ENCODE measurements around the gene GRIN2A. TPM values are rescaled to one million over a fixed set of nuclear protein-coding genes. Genes with fewer than 3 reads are reported as not detected.

GRIN2A gene
- total RNA-seq, 1 donor from 2014 or later: 0.52 TPM

DNA sequence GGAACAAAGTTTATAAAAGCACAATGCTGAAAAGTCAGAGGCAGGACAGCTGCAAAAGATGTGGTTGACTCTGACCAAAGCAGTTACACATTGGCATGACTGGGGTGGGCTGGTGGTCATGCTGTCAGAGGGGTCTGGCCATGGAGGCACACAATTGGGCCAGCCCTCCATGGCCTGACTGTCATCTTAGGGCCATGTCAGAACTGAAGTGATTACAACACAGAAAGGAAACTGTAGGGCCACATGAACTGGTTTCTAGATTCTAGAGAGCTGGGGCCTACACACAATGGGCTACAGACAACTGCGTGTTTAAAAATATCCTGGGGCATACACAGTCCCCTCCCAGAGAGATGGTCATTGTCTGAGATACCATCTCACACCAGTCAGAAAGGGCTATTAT is 380.6 kb downstream of the GRIN2A start:
- no peaks in the 10 kb centered on the region for H3K27me3 ChIP-seq (ENCODE audit: control insufficient read depth in 3 of 3, insufficient read depth in 3 of 3, low read length in 3 of 3)
- H3K9me3 ChIP-seq (ENCODE audit: control insufficient read depth in 3 of 3, low read length in 3 of 3): no peaks in the 10 kb centered on the region

DNA sequence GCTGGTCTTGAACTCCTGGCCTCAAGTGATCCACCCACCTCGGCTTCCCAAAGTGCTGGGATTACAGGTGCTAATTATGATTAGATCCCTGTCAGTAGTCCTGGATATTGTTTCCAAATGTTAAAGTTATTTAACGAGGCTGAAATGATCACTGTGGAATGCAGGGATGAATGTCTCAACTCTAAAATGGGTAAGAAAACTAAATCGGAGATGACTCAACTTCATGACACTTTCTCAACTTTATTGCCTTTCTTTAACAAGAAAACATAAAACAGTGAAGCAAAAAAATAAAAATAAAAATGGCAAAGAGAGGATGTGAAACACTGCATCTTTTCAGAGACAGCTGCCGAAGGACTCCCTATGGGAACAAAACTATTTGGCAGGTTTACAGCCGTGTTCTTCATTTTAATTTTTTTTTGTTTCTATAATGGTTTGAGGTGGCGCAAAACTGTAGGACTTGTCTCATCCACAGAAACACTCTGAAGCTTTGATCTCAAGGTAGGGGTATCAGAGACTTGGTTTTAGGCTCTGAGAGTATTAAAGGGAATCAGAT is 382.0 kb downstream of the GRIN2A start:
- H3K36me3 ChIP-seq (ENCODE audit: control insufficient read depth in 3 of 3, insufficient read depth in 3 of 3, low read length in 3 of 3): no peaks in the 10 kb centered on the region
- H3K4me3 ChIP-seq (ENCODE audit: low read length in 3 of 3): no peak overlapping the region
- H3K4me1 ChIP-seq (ENCODE audit: control insufficient read depth in 3 of 3, insufficient read depth in 3 of 3, low read length in 3 of 3): peaks cover 0 to 5% (median 5%) of the 10 kb centered on the region in 3 donors
- H3K9ac ChIP-seq (ENCODE audit: low read depth in 1 of 3, low read length in 3 of 3): no peak overlapping the region
- peaks cover 0 to 3% (median 0%) of the 10 kb centered on the region in 3 donors for H3K27me3 ChIP-seq (ENCODE audit: control insufficient read depth in 3 of 3, insufficient read depth in 3 of 3, low read length in 3 of 3)
- H3K9me3 ChIP-seq (ENCODE audit: control insufficient read depth in 3 of 3, low read length in 3 of 3): no peaks in the 10 kb centered on the region
- no peak overlapping the region for H3K27ac ChIP-seq (ENCODE audit: low read depth, low read length)

More for the DNA sequence above, 380.6 kb downstream of the GRIN2A start:
- Histone ChIP-seq H3K4me3 (ENCODE audit: low read length in 3 of 3) (no peak overlapping the region), H3K9ac (ENCODE audit: low read depth in 1 of 3, low read length in 3 of 3) (no peak overlapping the region), H3K36me3 (ENCODE audit: control insufficient read depth in 3 of 3, insufficient read depth in 3 of 3, low read length in 3 of 3) (no peaks in the 10 kb centered on the region), H3K27ac (ENCODE audit: low read depth, low read length) (no peak overlapping the region), H3K4me1 (ENCODE audit: control insufficient read depth in 3 of 3, insufficient read depth in 3 of 3, low read length in 3 of 3) (peaks cover 0 to 5% (median 5%) of the 10 kb centered on the region in 3 donors)

DNA sequence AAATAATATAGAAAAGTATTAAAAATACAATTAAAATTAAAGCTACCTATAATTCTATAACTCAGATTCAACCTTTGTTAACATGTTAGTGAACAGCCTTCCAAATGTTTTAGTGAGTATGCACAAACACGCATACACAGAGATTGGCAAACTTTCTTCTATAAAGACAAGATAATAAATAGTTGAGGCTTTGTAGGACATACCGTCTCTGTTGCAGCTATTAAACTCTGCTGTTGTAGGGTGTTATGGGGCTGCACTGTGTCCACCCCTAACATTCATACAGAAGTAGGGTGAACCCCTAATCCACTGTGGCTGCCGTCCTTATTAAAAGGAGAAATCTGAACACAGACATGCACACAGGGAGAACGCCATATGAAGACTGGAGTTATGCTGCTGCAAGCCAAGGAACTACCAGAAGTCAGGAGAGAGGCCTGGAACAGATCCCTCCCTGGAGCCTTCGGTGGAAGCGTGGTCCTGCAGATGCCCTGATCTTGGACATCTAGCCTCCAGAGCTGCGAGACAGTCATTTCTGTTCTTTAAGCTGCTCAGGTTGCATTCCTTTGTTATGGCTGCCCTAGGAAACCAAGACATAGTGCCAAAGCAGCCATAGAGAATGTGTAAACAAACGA is 383.2 kb downstream of the GRIN2A start:
- Histone ChIP-seq H3K9me3 (ENCODE audit: control insufficient read depth in 3 of 3, low read length in 3 of 3) (no peaks in the 10 kb centered on the region), H3K9ac (ENCODE audit: low read depth in 1 of 3, low read length in 3 of 3) (no peak overlapping the region), H3K36me3 (ENCODE audit: control insufficient read depth in 3 of 3, insufficient read depth in 3 of 3, low read length in 3 of 3) (no peaks in the 10 kb centered on the region), H3K4me1 (ENCODE audit: control insufficient read depth in 3 of 3, insufficient read depth in 3 of 3, low read length in 3 of 3) (peaks cover 0 to 5% (median 5%) of the 10 kb centered on the region in 3 donors), H3K4me3 (ENCODE audit: low read length in 3 of 3) (no peak overlapping the region), H3K27me3 (ENCODE audit: control insufficient read depth in 3 of 3, insufficient read depth in 3 of 3, low read length in 3 of 3) (peaks cover 0 to 3% (median 0%) of the 10 kb centered on the region in 3 donors), H3K27ac (ENCODE audit: low read depth, low read length) (no peak overlapping the region)

GRCh38 chr16:9798474-9798873 is 383.8 kb downstream of the GRIN2A start:
- no peak overlapping the region for H3K27ac ChIP-seq (ENCODE audit: low read depth, low read length)
- H3K27me3 ChIP-seq (ENCODE audit: control insufficient read depth in 3 of 3, insufficient read depth in 3 of 3, low read length in 3 of 3): peaks cover 0 to 3% (median 0%) of the 10 kb centered on the region in 3 donors
- H3K36me3 ChIP-seq (ENCODE audit: control insufficient read depth in 3 of 3, insufficient read depth in 3 of 3, low read length in 3 of 3): no peaks in the 10 kb centered on the region
- no peaks in the 10 kb centered on the region for H3K9me3 ChIP-seq (ENCODE audit: control insufficient read depth in 3 of 3, low read length in 3 of 3)
- no peak overlapping the region for H3K9ac ChIP-seq (ENCODE audit: low read depth in 1 of 3, low read length in 3 of 3)
- H3K4me1 ChIP-seq (ENCODE audit: control insufficient read depth in 3 of 3, insufficient read depth in 3 of 3, low read length in 3 of 3): peaks cover 0 to 5% (median 5%) of the 10 kb centered on the region in 3 donors
- no peak overlapping the region for H3K4me3 ChIP-seq (ENCODE audit: low read length in 3 of 3)

GRCh38 chr16:9797306-9797705 is 384.9 kb downstream of the GRIN2A start:
- Histone ChIP-seq H3K27me3 (ENCODE audit: control insufficient read depth in 3 of 3, insufficient read depth in 3 of 3, low read length in 3 of 3) (peaks cover 0 to 3% (median 0%) of the 10 kb centered on the region in 3 donors), H3K4me1 (ENCODE audit: control insufficient read depth in 3 of 3, insufficient read depth in 3 of 3, low read length in 3 of 3) (peaks cover 0 to 5% (median 5%) of the 10 kb centered on the region in 3 donors), H3K9ac (ENCODE audit: low read depth in 1 of 3, low read length in 3 of 3) (no peak overlapping the region), H3K36me3 (ENCODE audit: control insufficient read depth in 3 of 3, insufficient read depth in 3 of 3, low read length in 3 of 3) (no peaks in the 10 kb centered on the region), H3K27ac (ENCODE audit: low read depth, low read length) (no peak overlapping the region), H3K9me3 (ENCODE audit: control insufficient read depth in 3 of 3, low read length in 3 of 3) (no peaks in the 10 kb centered on the region), H3K4me3 (ENCODE audit: low read length in 3 of 3) (no peak overlapping the region)

GRCh38 chr16:9793623-9794022 is 388.6 kb downstream of the GRIN2A start:
- Histone ChIP-seq H3K9ac (ENCODE audit: low read depth in 1 of 3, low read length in 3 of 3) (no peak overlapping the region), H3K27ac (ENCODE audit: low read depth, low read length) (no peak overlapping the region), H3K36me3 (ENCODE audit: control insufficient read depth in 3 of 3, insufficient read depth in 3 of 3, low read length in 3 of 3) (no peaks in the 10 kb centered on the region), H3K4me1 (ENCODE audit: control insufficient read depth in 3 of 3, insufficient read depth in 3 of 3, low read length in 3 of 3) (peaks cover 0 to 5% (median 5%) of the 10 kb centered on the region in 3 donors), H3K9me3 (ENCODE audit: control insufficient read depth in 3 of 3, low read length in 3 of 3) (no peaks in the 10 kb centered on the region), H3K27me3 (ENCODE audit: control insufficient read depth in 3 of 3, insufficient read depth in 3 of 3, low read length in 3 of 3) (peaks cover 0 to 3% (median 0%) of the 10 kb centered on the region in 3 donors), H3K4me3 (ENCODE audit: low read length in 3 of 3) (no peak overlapping the region)

GRCh38 chr16:9791556-9791955 is 390.7 kb downstream of the GRIN2A start:
- no peak overlapping the region for H3K4me3 ChIP-seq (ENCODE audit: low read length in 3 of 3)
- H3K9ac ChIP-seq (ENCODE audit: low read depth in 1 of 3, low read length in 3 of 3): no peak overlapping the region
- no peaks in the 10 kb centered on the region for H3K9me3 ChIP-seq (ENCODE audit: control insufficient read depth in 3 of 3, low read length in 3 of 3)
- no peak overlapping the region for H3K27ac ChIP-seq (ENCODE audit: low read depth, low read length)
- H3K36me3 ChIP-seq (ENCODE audit: control insufficient read depth in 3 of 3, insufficient read depth in 3 of 3, low read length in 3 of 3): no peaks in the 10 kb centered on the region
- H3K27me3 ChIP-seq (ENCODE audit: control insufficient read depth in 3 of 3, insufficient read depth in 3 of 3, low read length in 3 of 3): peaks cover 0 to 3% (median 0%) of the 10 kb centered on the region in 3 donors
- H3K4me1 ChIP-seq (ENCODE audit: control insufficient read depth in 3 of 3, insufficient read depth in 3 of 3, low read length in 3 of 3): no peaks in the 10 kb centered on the region

DNA sequence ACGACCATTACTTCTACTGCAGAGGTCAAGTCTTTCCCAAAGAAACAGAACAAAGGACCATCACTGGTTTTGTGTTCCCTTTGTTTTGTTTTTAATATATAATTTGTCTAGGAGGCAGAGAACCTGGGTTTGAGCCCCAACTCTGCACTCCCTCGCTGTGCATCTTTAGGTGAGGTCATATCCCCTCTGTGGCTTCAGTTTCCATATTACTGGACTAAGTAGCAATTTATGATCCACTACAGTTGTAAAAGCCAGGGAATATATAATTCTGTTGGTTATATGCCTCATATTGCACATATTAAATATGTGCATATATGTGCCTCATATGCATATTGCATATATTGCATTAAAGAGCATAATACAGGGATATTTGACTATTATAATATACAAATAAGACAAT is 392.0 kb downstream of the GRIN2A start:
- H3K4me3 ChIP-seq (ENCODE audit: low read length in 3 of 3): no peak overlapping the region

DNA sequence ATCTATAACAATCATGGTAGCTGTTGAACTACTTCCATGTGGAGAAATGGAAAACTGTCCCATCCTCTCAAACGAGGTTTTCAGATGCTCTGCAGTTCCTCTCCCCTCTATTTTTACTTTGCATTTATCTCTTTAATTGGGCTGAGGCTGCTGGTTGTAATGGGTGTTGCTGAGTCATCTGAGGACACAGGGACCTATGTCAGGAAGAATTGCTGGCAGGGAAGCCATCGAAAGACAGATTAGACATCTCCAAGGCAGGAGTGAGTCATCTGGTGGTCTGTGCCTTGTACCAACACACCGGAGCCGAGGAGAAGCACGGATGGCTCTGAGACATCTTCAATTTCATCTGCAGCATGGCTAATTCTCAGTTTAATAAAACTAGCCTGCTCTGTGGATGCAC is 394.5 kb downstream of the GRIN2A start:
- Histone ChIP-seq H3K9me3 (ENCODE audit: control insufficient read depth in 3 of 3, low read length in 3 of 3) (no peaks in the 10 kb centered on the region), H3K27me3 (ENCODE audit: control insufficient read depth in 3 of 3, insufficient read depth in 3 of 3, low read length in 3 of 3) (no peaks in the 10 kb centered on the region), H3K9ac (ENCODE audit: low read depth in 1 of 3, low read length in 3 of 3) (no peak overlapping the region), H3K4me3 (ENCODE audit: low read length in 3 of 3) (no peak overlapping the region), H3K27ac (ENCODE audit: low read depth, low read length) (no peak overlapping the region), H3K36me3 (ENCODE audit: control insufficient read depth in 3 of 3, insufficient read depth in 3 of 3, low read length in 3 of 3) (no peaks in the 10 kb centered on the region), H3K4me1 (ENCODE audit: control insufficient read depth in 3 of 3, insufficient read depth in 3 of 3, low read length in 3 of 3) (no peaks in the 10 kb centered on the region)

More for the DNA sequence above, 392.0 kb downstream of the GRIN2A start:
- H3K27me3 ChIP-seq (ENCODE audit: control insufficient read depth in 3 of 3, insufficient read depth in 3 of 3, low read length in 3 of 3): no peaks in the 10 kb centered on the region
- no peak overlapping the region for H3K9ac ChIP-seq (ENCODE audit: low read depth in 1 of 3, low read length in 3 of 3)
- H3K27ac ChIP-seq (ENCODE audit: low read depth, low read length): no peak overlapping the region
- no peaks in the 10 kb centered on the region for H3K4me1 ChIP-seq (ENCODE audit: control insufficient read depth in 3 of 3, insufficient read depth in 3 of 3, low read length in 3 of 3)
- no peaks in the 10 kb centered on the region for H3K36me3 ChIP-seq (ENCODE audit: control insufficient read depth in 3 of 3, insufficient read depth in 3 of 3, low read length in 3 of 3)
- H3K9me3 ChIP-seq (ENCODE audit: control insufficient read depth in 3 of 3, low read length in 3 of 3): no peaks in the 10 kb centered on the region

DNA sequence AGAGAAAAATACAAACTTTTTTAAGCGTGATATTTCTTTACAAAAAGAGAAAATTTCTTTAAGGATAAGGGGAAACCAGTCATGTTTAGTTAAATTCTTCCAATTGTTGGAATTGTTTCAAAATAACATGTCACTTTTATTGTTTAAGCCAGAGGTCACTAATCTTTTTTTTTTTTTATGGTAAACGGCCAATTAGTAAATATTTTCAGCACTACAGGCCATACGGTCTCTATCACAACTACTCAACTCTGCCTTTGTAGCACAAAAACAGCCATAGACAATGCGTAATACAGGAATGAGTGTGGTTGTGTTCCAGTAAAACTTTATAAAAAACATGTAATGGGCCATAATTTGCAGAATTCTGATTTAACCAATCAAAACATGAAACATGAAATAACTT is 401.4 kb downstream of the GRIN2A start:
- no peaks in the 10 kb centered on the region for H3K9me3 ChIP-seq (ENCODE audit: control insufficient read depth in 3 of 3, low read length in 3 of 3)
- H3K4me3 ChIP-seq (ENCODE audit: low read length in 3 of 3): no peak overlapping the region
- H3K9ac ChIP-seq (ENCODE audit: low read depth in 1 of 3, low read length in 3 of 3): no peak overlapping the region
- H3K27me3 ChIP-seq (ENCODE audit: control insufficient read depth in 3 of 3, insufficient read depth in 3 of 3, low read length in 3 of 3): peaks cover 0 to 5% (median 2%) of the 10 kb centered on the region in 3 donors
- no peaks in the 10 kb centered on the region for H3K4me1 ChIP-seq (ENCODE audit: control insufficient read depth in 3 of 3, insufficient read depth in 3 of 3, low read length in 3 of 3)
- H3K27ac ChIP-seq (ENCODE audit: low read depth, low read length): no peak overlapping the region
- H3K36me3 ChIP-seq (ENCODE audit: control insufficient read depth in 3 of 3, insufficient read depth in 3 of 3, low read length in 3 of 3): no peaks in the 10 kb centered on the region

All from skeletal muscle tissue (tissue), 4 donors.